GM13976 (cell line): ENCODE results near the gene COMMD4.
"Not testable (repeated sequence)": the region's sequence is repeated elsewhere in the genome, so short reads cannot be mapped to it uniquely, and the experiment has no call there.

Experiments used
- DNase-seq: peaks from one replicate; pipeline ENCODE4 v3.0.0; 2012; ENCODE audit warnings: low spot score
- CTCF ChIP-seq: IDR thresholded peaks from 2 replicates; pipeline ENCODE4 v1.5.1; 2012; ENCODE audit warnings: borderline replicate concordance, mild to moderate bottlenecking; ENCODE audit not compliant: insufficient read depth; ENCODE audit errors: extremely low read depth, missing control alignments, control extremely low read depth
- in situ Hi-C: fragments of 300-500 bp; cut with MboI; formaldehyde crosslinking; loops from one replicate; pipeline ENCODE4 v1.12.0; 2022; ENCODE audit warnings: low sequenced_read_pairs, mixed read lengths, inconsistent platforms; ENCODE audit not compliant: unreplicated experiment

The COMMD4 gene

GRCh38 chr15:75325922-75326321 lies 9.9 kb upstream of the COMMD4 start:
- in situ Hi-C loops, result no loop called here
- TF ChIP-seq CTCF, result no peak
- DNase-seq, result no peak

GRCh38 chr15:75327005-75327404 lies 8.9 kb upstream of the COMMD4 start:
- in situ Hi-C loops, result no loop called here

GRCh38 chr15:75327491-75327890 lies 8.4 kb upstream of the COMMD4 start:
- in situ Hi-C loops, result no loop called here
- DNase-seq, result no peak
- TF ChIP-seq CTCF, result no peak

More at GRCh38 chr15:75327005-75327404, 8.9 kb upstream of the COMMD4 start:
- TF ChIP-seq CTCF, result no peak
- DNase-seq, result no peak

- in situ Hi-C loops, result no loop called here
- no peak for DNase-seq
- TF ChIP-seq CTCF, result no peak
Observed at GRCh38 chr15:75328493-75329314, 7.2 kb upstream of the COMMD4 start.

- in situ Hi-C loops, result no loop called here
- no peak for DNase-seq
- TF ChIP-seq CTCF, result no peak
Observed at GRCh38 chr15:75329571-75329970, 6.3 kb upstream of the COMMD4 start.

GRCh38 chr15:75332093-75332492 lies 3.8 kb upstream of the COMMD4 start:
- in situ Hi-C loops, DNase-seq: not testable (repeated sequence)

GRCh38 chr15:75333654-75334419 lies 2.0 kb upstream of the COMMD4 start:
- in situ Hi-C loops, result not testable (repeated sequence)
- DNase-seq, result peak; percentile 31

GRCh38 chr15:75335313-75335704 lies 554 bp upstream of the COMMD4 start:
- TF ChIP-seq CTCF, result no peak
- no peak for DNase-seq
- in situ Hi-C loops, result no loop called here
